ENCODE measurements around the gene PREX1. TPM values are rescaled to one million over a fixed set of nuclear protein-coding genes. Genes with fewer than 3 reads are reported as not detected.

Gene PREX1
- total RNA-seq, 1 experiment from 2014 or later = 20.0 TPM

DNA sequence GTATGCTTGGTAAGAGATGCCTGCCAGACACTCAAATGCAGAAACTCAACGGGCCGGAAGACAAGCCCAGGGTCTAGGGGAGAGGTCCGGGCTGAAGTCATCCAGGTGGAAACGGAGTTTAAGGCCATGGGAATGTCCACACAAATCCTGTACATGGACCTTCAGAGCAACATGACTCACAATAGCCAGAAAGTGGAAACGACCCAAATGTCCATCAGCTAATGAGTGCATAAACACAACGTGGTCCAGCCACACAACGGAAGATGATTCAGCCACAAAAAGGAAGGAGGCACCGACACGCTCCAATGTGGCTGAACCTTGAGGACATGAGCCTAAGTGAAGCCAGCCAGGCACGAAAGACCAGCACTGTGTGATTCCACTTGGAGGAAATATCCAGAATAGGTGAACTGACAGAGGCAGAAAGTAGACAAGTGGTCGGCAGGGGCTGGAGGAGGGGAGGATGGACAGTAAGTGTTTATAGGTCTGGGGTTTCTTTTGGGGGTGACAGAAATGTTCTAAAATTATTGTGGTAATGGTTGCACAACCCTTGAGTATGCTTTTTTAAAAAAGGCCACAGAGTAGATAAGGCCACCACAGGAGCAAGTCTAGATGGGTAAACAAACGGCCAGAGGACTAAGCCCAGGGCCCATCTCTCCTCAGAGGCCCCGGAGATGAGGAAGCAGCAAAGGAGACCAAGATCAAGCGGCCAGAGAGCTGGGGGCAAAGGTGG is 105.6 kb downstream of the PREX1 start:
- ATAC-seq = no peak
- peaks cover 13% of the 10 kb centered on the region for H3K4me1 ChIP-seq (ENCODE audit: control insufficient read depth, insufficient read depth, low read length)
- CTCF ChIA-PET = no interaction called here
- no peaks in the 10 kb centered on the region for H3K9me3 ChIP-seq (ENCODE audit: control insufficient read depth, insufficient read depth, low read depth, low read length)
- H3K36me3 ChIP-seq (ENCODE audit: control insufficient read depth, insufficient read depth, low read length) = no peaks in the 10 kb centered on the region
- DNase-seq (ENCODE audit: low read depth, low spot score) = no peak
- H3K27ac ChIP-seq (ENCODE audit: low read length) = no peak overlapping the region
- TF ChIP-seq, protein P1, sequence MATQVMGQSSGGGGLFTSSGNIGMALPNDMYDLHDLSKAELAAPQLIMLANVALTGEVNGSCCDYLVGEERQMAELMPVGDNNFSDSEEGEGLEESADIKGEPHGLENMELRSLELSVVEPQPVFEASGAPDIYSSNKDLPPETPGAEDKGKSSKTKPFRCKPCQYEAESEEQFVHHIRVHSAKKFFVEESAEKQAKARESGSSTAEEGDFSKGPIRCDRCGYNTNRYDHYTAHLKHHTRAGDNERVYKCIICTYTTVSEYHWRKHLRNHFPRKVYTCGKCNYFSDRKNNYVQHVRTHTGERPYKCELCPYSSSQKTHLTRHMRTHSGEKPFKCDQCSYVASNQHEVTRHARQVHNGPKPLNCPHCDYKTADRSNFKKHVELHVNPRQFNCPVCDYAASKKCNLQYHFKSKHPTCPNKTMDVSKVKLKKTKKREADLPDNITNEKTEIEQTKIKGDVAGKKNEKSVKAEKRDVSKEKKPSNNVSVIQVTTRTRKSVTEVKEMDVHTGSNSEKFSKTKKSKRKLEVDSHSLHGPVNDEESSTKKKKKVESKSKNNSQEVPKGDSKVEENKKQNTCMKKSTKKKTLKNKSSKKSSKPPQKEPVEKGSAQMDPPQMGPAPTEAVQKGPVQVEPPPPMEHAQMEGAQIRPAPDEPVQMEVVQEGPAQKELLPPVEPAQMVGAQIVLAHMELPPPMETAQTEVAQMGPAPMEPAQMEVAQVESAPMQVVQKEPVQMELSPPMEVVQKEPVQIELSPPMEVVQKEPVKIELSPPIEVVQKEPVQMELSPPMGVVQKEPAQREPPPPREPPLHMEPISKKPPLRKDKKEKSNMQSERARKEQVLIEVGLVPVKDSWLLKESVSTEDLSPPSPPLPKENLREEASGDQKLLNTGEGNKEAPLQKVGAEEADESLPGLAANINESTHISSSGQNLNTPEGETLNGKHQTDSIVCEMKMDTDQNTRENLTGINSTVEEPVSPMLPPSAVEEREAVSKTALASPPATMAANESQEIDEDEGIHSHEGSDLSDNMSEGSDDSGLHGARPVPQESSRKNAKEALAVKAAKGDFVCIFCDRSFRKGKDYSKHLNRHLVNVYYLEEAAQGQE (IDR thresholded peaks at IDR 0.05; ENCODE audit: insufficient read depth in 1 of 2, low read depth in 2 of 2, low read length in 1 of 2) = no peak
- TF ChIP-seq POLR2AphosphoS5 (IDR thresholded peaks at IDR 0.05; ENCODE audit: low read depth, low read length) (no peak), TCF7L2 (IDR thresholded peaks at IDR 0.05; ENCODE audit: low read depth, low read length) (no peak), SIN3A (IDR thresholded peaks at IDR 0.05; ENCODE audit: borderline replicate concordance, insufficient read depth, low read depth, low read length) (no peak)
- TF ChIP-seq, protein P2, sequence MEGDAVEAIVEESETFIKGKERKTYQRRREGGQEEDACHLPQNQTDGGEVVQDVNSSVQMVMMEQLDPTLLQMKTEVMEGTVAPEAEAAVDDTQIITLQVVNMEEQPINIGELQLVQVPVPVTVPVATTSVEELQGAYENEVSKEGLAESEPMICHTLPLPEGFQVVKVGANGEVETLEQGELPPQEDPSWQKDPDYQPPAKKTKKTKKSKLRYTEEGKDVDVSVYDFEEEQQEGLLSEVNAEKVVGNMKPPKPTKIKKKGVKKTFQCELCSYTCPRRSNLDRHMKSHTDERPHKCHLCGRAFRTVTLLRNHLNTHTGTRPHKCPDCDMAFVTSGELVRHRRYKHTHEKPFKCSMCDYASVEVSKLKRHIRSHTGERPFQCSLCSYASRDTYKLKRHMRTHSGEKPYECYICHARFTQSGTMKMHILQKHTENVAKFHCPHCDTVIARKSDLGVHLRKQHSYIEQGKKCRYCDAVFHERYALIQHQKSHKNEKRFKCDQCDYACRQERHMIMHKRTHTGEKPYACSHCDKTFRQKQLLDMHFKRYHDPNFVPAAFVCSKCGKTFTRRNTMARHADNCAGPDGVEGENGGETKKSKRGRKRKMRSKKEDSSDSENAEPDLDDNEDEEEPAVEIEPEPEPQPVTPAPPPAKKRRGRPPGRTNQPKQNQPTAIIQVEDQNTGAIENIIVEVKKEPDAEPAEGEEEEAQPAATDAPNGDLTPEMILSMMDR (IDR thresholded peaks at IDR 0.05) = no peak
- BruUV-seq (replicated peaks) = no TSS peak
- intact Hi-C loops (cut with micrococcal nuclease; ENCODE audit: unreplicated experiment) (no loop called here), in situ Hi-C loops (cut with HindIII; ENCODE audit: low pct_unique_long_range_greater_than_20kb, low sequenced_read_pairs) (no loop called here)
- H3K4me3 ChIP-seq (ENCODE audit: low read depth in 2 of 2, low read length in 2 of 2) = no peak overlapping the region
- POLR2A ChIA-PET = interaction anchor here (0.5 kb wide), 1 partner anchor 56 kb away, joined by 4 read pairs; no protein-coding TSS in a partner anchor
- no peaks in the 10 kb centered on the region for H3K27me3 ChIP-seq (ENCODE audit: control insufficient read depth, insufficient read depth, low read length)

DNA sequence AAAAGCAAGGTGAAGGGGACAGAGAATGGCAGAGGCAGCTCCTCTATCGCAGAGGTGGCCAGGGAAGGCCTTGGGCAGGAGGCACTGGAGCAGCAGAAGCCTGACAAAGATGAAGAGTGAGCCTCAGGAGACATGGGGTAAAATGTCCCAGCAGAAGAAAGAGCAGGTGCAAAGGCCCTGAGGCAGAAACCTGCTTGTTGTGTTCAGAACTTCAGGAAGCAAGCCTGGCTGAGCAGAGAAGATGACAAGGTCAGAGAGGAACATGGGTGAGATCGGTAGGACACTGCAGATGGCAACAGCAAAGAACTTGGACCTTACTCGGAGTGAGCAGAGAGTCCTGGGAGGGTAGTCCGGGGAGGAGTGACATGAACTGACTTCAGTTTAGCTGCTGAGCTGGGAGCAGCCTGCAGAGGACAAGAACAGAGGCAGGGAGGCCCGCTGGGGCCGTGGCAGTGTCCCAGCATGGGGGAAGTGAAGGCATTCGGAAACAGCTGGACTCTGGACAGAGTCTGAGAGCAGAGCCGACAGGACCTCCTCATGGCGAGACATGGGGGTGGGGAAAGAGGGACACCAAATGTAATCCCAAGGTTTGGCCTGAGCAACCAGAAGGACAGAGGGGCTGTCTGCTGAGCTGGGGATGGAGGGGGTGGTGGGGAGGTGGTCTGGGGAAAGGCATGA is 106.3 kb downstream of the PREX1 start:
- Histone ChIP-seq H3K27me3 (ENCODE audit: control insufficient read depth, insufficient read depth, low read length) (no peaks in the 10 kb centered on the region), H3K36me3 (ENCODE audit: control insufficient read depth, insufficient read depth, low read length) (no peaks in the 10 kb centered on the region), H3K4me1 (ENCODE audit: control insufficient read depth, insufficient read depth, low read length) (peaks cover 13% of the 10 kb centered on the region), H3K27ac (ENCODE audit: low read length) (no peak overlapping the region), H3K9me3 (ENCODE audit: control insufficient read depth, insufficient read depth, low read depth, low read length) (no peaks in the 10 kb centered on the region), H3K4me3 (ENCODE audit: low read depth in 2 of 2, low read length in 2 of 2) (no peak overlapping the region)
- DNase-seq (ENCODE audit: low read depth, low spot score) (no peak), ATAC-seq (no peak)
- CTCF ChIA-PET = no interaction called here
- intact Hi-C loops (cut with micrococcal nuclease; ENCODE audit: unreplicated experiment) (no loop called here), in situ Hi-C loops (cut with HindIII; ENCODE audit: low pct_unique_long_range_greater_than_20kb, low sequenced_read_pairs) (no loop called here)
- POLR2A ChIA-PET = no interaction called here
- TF ChIP-seq, protein P2 (IDR thresholded peaks at IDR 0.05) = no peak
- TF ChIP-seq, protein P1 (IDR thresholded peaks at IDR 0.05; ENCODE audit: insufficient read depth in 1 of 2, low read depth in 2 of 2, low read length in 1 of 2) = no peak
- BruUV-seq (replicated peaks) = no TSS peak

All from Panc1 (cell line).